HEK293 (cell line): Measurements from ENCODE around the gene MKRN1.

Source experiments
- CTCF ChIA-PET: fragments of 350-600 bp; formaldehyde crosslinking; extraction: SDS; loops from one replicate; lab custom pipeline; 2021; ENCODE audit warnings: antibody characterized with exemption; lab: Yijun Ruan, JAX
- POLR2A ChIA-PET: fragments of 300-600 bp; formaldehyde crosslinking; extraction: SDS; loops from one replicate; lab custom pipeline; 2020; ENCODE audit warnings: antibody characterized with exemption, inconsistent platforms; lab: Yijun Ruan, JAX
- H3K27ac ChIP-seq: fragments of 200-500 bp; sonication (Bioruptor generic); 2 replicates; pipeline ENCODE4 v1.5.1; 2014; ENCODE audit warnings: low read depth, low read length, control low read depth, inconsistent platforms; ENCODE audit errors: extremely low read depth
- H3K36me3 ChIP-seq, 2 experiments: fragments of 200-500 bp in 1 of 2; sonication (Bioruptor generic) in 1 of 2; 1 replicate in 1 of 2; 2 replicates in 1 of 2; pipeline ENCODE4 v1.5.1; 2014 to 2017; ENCODE audit warnings: inconsistent platforms in 2 of 2, low read length in 2 of 2; ENCODE audit not compliant: control insufficient read depth in 2 of 2, insufficient read depth in 1 of 2
- H3K4me1 ChIP-seq: fragments of 200-500 bp; sonication (Bioruptor generic); 2 replicates; pipeline ENCODE4 v1.5.1; 2014; ENCODE audit warnings: mild to moderate bottlenecking, low read length, inconsistent platforms; ENCODE audit not compliant: control insufficient read depth, insufficient read depth
- H3K4me3 ChIP-seq: 2 replicates; pipeline ENCODE4 v1.5.1; 2011; ENCODE audit warnings: low read depth, mild to moderate bottlenecking, control low read depth, low read length, moderate library complexity
- H3K9me3 ChIP-seq: fragments of 200-500 bp; sonication (Bioruptor generic); 2 replicates; pipeline ENCODE4 v1.5.1; 2014; ENCODE audit warnings: low read depth, low read length, inconsistent platforms; ENCODE audit not compliant: control insufficient read depth, insufficient read depth
- GLIS1 ChIP-seq: fragments of 450-650 bp; formaldehyde crosslinking; IDR thresholded peaks from 2 replicates; pipeline ENCODE4 v1.5.1; 2016; ENCODE audit warnings: missing biosample characterization, missing genetic modification characterization
- KLF7 ChIP-seq: fragments of 450-650 bp; formaldehyde crosslinking; IDR thresholded peaks from 2 replicates; pipeline ENCODE4 v1.5.1; 2016; ENCODE audit warnings: missing biosample characterization, missing genetic modification characterization, borderline replicate concordance
- KLF9 ChIP-seq: fragments of 450-650 bp; formaldehyde crosslinking; IDR thresholded peaks from 2 replicates; pipeline ENCODE4 v1.5.1; 2016; ENCODE audit warnings: missing biosample characterization, missing genetic modification characterization, low read depth
- ZEB2 ChIP-seq: fragments of 450-650 bp; formaldehyde crosslinking; IDR thresholded peaks from 2 replicates; pipeline ENCODE4 v1.5.1; 2016; ENCODE audit warnings: missing biosample characterization, missing genetic modification characterization
- ZFP69B ChIP-seq: fragments of 450-650 bp; formaldehyde crosslinking; IDR thresholded peaks from 2 replicates; pipeline ENCODE4 v1.5.1; 2016; ENCODE audit warnings: missing biosample characterization, missing genetic modification characterization
- ZIC2 ChIP-seq: fragments of 450-650 bp; formaldehyde crosslinking; IDR thresholded peaks from 2 replicates; pipeline ENCODE4 v1.5.1; 2016; ENCODE audit warnings: missing biosample characterization, missing genetic modification characterization
- ZNF341 ChIP-seq: fragments of 450-650 bp; formaldehyde crosslinking; IDR thresholded peaks from 2 replicates; pipeline ENCODE4; 2016; ENCODE audit warnings: low read depth, missing biosample characterization, missing genetic modification characterization
- ZNF391 ChIP-seq: fragments of 450-650 bp; formaldehyde crosslinking; IDR thresholded peaks from 2 replicates; pipeline ENCODE4 v1.5.1; 2016; ENCODE audit warnings: low read depth, missing biosample characterization, missing genetic modification characterization, borderline replicate concordance
- ZNF518A ChIP-seq: fragments of 450-650 bp; formaldehyde crosslinking; conservative IDR thresholded peaks from 2 replicates; pipeline ENCODE4 v1.5.1; 2016; ENCODE audit warnings: low read depth, missing biosample characterization, missing genetic modification characterization
- ZNF521 ChIP-seq: fragments of 450-650 bp; formaldehyde crosslinking; IDR thresholded peaks from 2 replicates; pipeline ENCODE4 v1.5.1; 2017; ENCODE audit warnings: missing biosample characterization, mild to moderate bottlenecking, missing genetic modification characterization
- ZNF596 ChIP-seq: fragments of 450-650 bp; IDR thresholded peaks from 2 replicates; pipeline ENCODE4 v1.5.0; 2018; ENCODE audit warnings: missing biosample characterization, mild to moderate bottlenecking, missing genetic modification characterization, moderate library complexity
- ZNF707 ChIP-seq: fragments of 450-650 bp; formaldehyde crosslinking; IDR thresholded peaks from 2 replicates; pipeline ENCODE4 v1.5.1; 2016; ENCODE audit warnings: missing biosample characterization, missing genetic modification characterization
- ZNF830 ChIP-seq: fragments of 450-650 bp; IDR thresholded peaks from 2 replicates; pipeline ENCODE4 v1.5.0; 2018; ENCODE audit warnings: missing biosample characterization, missing genetic modification characterization, low read depth, mild to moderate bottlenecking, moderate library complexity
- TF ChIP-seq, protein P1 (sequence below): fragments of 450-650 bp; formaldehyde crosslinking; IDR thresholded peaks from 2 replicates; pipeline ENCODE4 v1.5.1; 2016; ENCODE audit warnings: missing biosample characterization, missing genetic modification characterization

Gene MKRN1

GRCh38 chr7:140484951-140485499 is 5.7 kb upstream of the MKRN1 start:
- no peaks in the 10 kb centered on the region for H3K36me3 ChIP-seq
- no peak overlapping the region for H3K27ac ChIP-seq
- CTCF ChIA-PET, result interaction anchor here (0.6 kb wide), 1 partner anchor 33 kb away, joined by 3 read pairs; no protein-coding TSS in a partner anchor
- H3K4me3 ChIP-seq, result no peak overlapping the region
- no peak for TF ChIP-seq ZNF391 (tag by site-specific recombination)
- TF ChIP-seq, protein P1, sequence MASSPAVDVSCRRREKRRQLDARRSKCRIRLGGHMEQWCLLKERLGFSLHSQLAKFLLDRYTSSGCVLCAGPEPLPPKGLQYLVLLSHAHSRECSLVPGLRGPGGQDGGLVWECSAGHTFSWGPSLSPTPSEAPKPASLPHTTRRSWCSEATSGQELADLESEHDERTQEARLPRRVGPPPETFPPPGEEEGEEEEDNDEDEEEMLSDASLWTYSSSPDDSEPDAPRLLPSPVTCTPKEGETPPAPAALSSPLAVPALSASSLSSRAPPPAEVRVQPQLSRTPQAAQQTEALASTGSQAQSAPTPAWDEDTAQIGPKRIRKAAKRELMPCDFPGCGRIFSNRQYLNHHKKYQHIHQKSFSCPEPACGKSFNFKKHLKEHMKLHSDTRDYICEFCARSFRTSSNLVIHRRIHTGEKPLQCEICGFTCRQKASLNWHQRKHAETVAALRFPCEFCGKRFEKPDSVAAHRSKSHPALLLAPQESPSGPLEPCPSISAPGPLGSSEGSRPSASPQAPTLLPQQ (tag by site-specific recombination), result peak; percentile 18; the same call in 1 of the 2 replicates
- no peaks in the 10 kb centered on the region for H3K9me3 ChIP-seq
- H3K4me1 ChIP-seq, result no peaks in the 10 kb centered on the region
- POLR2A ChIA-PET, result no interaction called here

DNA sequence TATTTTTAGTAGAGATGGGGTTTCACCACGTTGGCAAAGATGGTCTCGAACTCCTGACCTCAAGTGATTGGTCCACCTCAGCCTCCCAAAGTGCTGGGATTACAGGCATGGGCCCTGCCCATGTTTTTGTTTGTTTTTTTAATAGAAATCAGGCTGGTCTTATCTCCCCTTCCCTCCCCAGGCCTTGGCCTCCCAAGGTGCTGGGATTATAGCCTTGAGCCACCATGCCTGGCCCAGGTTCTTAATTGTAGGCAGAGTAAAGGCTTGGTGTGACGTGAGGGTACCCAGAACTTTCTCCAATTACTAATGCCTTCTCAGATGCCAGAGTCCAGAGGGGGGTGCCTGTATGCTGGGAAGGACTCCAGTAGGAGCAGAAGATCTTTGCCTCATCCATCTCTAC is 5.2 kb upstream of the MKRN1 start:
- no peaks in the 10 kb centered on the region for H3K9me3 ChIP-seq
- H3K4me1 ChIP-seq, result no peaks in the 10 kb centered on the region
- no peak overlapping the region for H3K4me3 ChIP-seq
- POLR2A ChIA-PET, result no interaction called here
- CTCF ChIA-PET, result no interaction called here
- no peak overlapping the region for H3K27ac ChIP-seq
- peak; percentile 57 for TF ChIP-seq ZIC2 (tag by site-specific recombination)
- TF ChIP-seq GLIS1 (tag by site-specific recombination), result peak; percentile 85
- no peak for TF ChIP-seq ZFP69B (tag by site-specific recombination)
- no peak for TF ChIP-seq ZNF518A
- TF ChIP-seq ZNF341 (tag by site-specific recombination), result peak; percentile 15; the same call in 1 of the 2 replicates
- TF ChIP-seq ZEB2 (tag by site-specific recombination), result no peak
- H3K36me3 ChIP-seq, result no peaks in the 10 kb centered on the region

- peak overlapping the region; percentile 97 for H3K4me3 ChIP-seq
- POLR2A ChIA-PET, result interaction anchor here (0.6 to 0.7 kb wide), 2 partner anchors 21 to 161 kb away, joined by 3 to 4 read pairs; partner anchors contain the start of gene DENND2A
- no peaks in the 10 kb centered on the region for H3K9me3 ChIP-seq
- H3K27ac ChIP-seq, result no peak overlapping the region
- H3K4me1 ChIP-seq, result peaks cover 3% of the 10 kb centered on the region; the same call in 1 of the 2 replicates
- TF ChIP-seq ZNF521 (no peak), ZNF596 (no peak), KLF7 (tag by site-specific recombination) (no peak), ZNF707 (tag by site-specific recombination) (no peak), ZNF830 (tag by site-specific recombination) (no peak), KLF9 (tag by site-specific recombination) (no peak)
- CTCF ChIA-PET, result interaction anchor here (0.5 to 1.1 kb wide), 4 partner anchors 13 to 1704 kb away, joined by 3 to 10 read pairs (median 6); no protein-coding TSS in a partner anchor
- no peaks in the 10 kb centered on the region for H3K36me3 ChIP-seq
Observed at GRCh38 chr7:140479739-140480084, 407 bp upstream of the MKRN1 start.
